Measurements from ENCODE around the gene MBLAC1. TPM values are rescaled to one million over a fixed set of nuclear protein-coding genes. Genes with fewer than 3 reads are reported as not detected.
"Not testable (repeated sequence)": the region's sequence is repeated elsewhere in the genome, so short reads cannot be mapped to it uniquely, and the experiment has no call there.

MBLAC1 gene
- total RNA-seq, 6 donors from 2014 or later = 1.0 to 11.4 (median 3.3) TPM

DNA sequence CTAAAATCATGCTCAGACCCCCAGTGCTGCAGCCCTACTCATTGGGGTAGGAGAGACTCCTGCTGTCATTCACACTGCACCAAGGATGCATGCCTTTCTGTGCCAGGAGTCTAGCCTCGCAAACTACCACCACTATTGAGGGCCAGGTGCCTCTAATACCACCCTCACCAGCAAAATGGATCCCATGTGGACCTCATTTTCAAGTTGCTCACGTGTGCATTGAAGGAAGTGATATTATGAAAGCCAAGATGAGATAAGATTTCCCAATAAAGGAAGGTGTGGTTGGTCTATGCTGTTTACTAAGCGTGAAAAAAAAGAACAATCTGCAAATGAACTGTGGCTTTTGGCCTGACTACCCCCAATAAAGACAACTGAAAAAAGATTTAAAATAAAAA is 14.8 kb downstream of the MBLAC1 start:
- WGBS, 2 donors = 43 to 62% methylated on average over 3 of the region's 3 CpGs
- H3K9me3 ChIP-seq = no peaks in the 10 kb centered on the region
- H3K4me3 ChIP-seq = no peak overlapping the region
- DNase-seq (no peak), ATAC-seq (ENCODE audit: low FRiP score in 2 of 2) (no peak)
- H3K27ac ChIP-seq = peak overlapping the region in 1 of 4 donors; percentile 43
- no peaks in the 10 kb centered on the region for H3K36me3 ChIP-seq
- no peaks in the 10 kb centered on the region for H3K27me3 ChIP-seq
- no peaks in the 10 kb centered on the region for H3K4me1 ChIP-seq
- no peak for TF ChIP-seq CTCF (IDR thresholded peaks at IDR 0.05)
- no peak for TF ChIP-seq POLR2A (IDR thresholded peaks at IDR 0.05)
- TF ChIP-seq POLR2AphosphoS5 (IDR thresholded peaks at IDR 0.05) = no peak
- TF ChIP-seq EP300 (IDR thresholded peaks at IDR 0.05) = no peak

DNA sequence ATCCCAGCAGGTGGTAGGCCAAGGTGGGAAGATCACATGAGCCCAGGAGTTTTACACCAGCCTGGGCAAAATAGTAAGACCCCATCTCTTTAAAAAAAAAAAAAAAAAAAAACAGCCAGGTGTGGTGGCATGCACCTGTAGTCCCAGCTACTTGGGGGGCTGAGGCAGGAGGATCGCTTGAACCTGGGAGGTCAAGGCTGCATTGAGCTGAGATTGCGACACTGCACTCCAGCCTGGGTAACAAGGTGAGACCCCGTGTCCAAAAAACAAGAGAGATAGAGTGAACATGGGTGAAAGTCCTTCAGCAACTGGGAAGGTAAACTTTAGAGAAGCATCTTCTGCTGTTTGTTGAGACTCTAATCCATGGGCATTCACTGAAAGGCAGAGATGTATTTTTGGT is 15.7 kb downstream of the MBLAC1 start:
- TF ChIP-seq CTCF (IDR thresholded peaks at IDR 0.05) (no peak), POLR2AphosphoS5 (IDR thresholded peaks at IDR 0.05) (no peak), EP300 (IDR thresholded peaks at IDR 0.05) (no peak), POLR2A (IDR thresholded peaks at IDR 0.05) (no peak)
- 86 to 88% methylated on average over 3 of the region's 3 CpGs for WGBS, 2 donors
- H3K27me3 ChIP-seq = no peaks in the 10 kb centered on the region
- H3K27ac ChIP-seq = no peak overlapping the region
- no peak overlapping the region for H3K4me3 ChIP-seq
- H3K9me3 ChIP-seq = no peaks in the 10 kb centered on the region
- H3K4me1 ChIP-seq = no peaks in the 10 kb centered on the region
- no peak for DNase-seq
- no peaks in the 10 kb centered on the region for H3K36me3 ChIP-seq
- no peak for ATAC-seq (ENCODE audit: low FRiP score in 2 of 2)

GRCh38 chr7:100146350-100146749 is 19.6 kb downstream of the MBLAC1 start:
- H3K9me3 ChIP-seq; H3K36me3 ChIP-seq; H3K27ac ChIP-seq; H3K4me3 ChIP-seq; H3K27me3 ChIP-seq; DNase-seq; ATAC-seq (ENCODE audit: low FRiP score in 2 of 2): not testable (repeated sequence)
- WGBS, 2 donors = 69 to 76% methylated on average over 4 of the region's 4 CpGs
- H3K4me1 ChIP-seq = peaks cover 10 to 29% (median 16%) of the 10 kb centered on the region in 4 donors

DNA sequence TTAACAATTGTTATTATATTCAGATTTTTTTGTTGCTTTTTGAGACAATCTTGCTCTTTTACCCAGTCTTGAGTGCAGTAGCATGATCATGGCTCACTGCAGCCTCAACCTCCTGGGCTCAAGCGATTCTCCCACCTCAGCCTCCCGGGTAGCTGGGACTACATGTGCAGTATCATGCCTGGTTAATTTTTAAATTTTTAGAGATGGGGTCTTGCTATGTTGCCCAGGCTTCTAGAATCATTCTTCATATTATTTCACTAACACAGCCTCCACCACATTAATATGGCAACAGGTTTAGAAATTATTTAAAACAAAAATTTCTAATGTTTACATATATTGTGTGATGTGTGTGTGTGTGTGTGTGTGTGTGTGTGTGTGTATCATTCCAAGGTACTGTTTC is 20.5 kb downstream of the MBLAC1 start:
- Histone ChIP-seq H3K27ac (no peak overlapping the region), H3K36me3 (no peaks in the 10 kb centered on the region), H3K4me1 (peaks cover 10 to 29% (median 21%) of the 10 kb centered on the region in 4 donors), H3K27me3 (no peaks in the 10 kb centered on the region), H3K4me3 (no peak overlapping the region), H3K9me3 (no peaks in the 10 kb centered on the region)
- ATAC-seq (ENCODE audit: low FRiP score in 2 of 2) (no peak), DNase-seq (no peak)
- WGBS, 2 donors = 93 to 98% methylated on average over 2 of the region's 2 CpGs
- no peak for TF ChIP-seq POLR2AphosphoS5 (IDR thresholded peaks at IDR 0.05)
- no peak for TF ChIP-seq POLR2A (IDR thresholded peaks at IDR 0.05)
- TF ChIP-seq CTCF (IDR thresholded peaks at IDR 0.05) = no peak
- no peak for TF ChIP-seq EP300 (IDR thresholded peaks at IDR 0.05)

- Histone ChIP-seq H3K27me3 (no peaks in the 10 kb centered on the region), H3K27ac (peak overlapping the region; percentile 40 to 99 (median 87)), H3K9me3 (no peaks in the 10 kb centered on the region), H3K4me3 (peak overlapping the region; percentile 31 to 97 (median 92)), H3K4me1 (peaks cover 14 to 29% (median 21%) of the 10 kb centered on the region in 4 donors), H3K36me3 (peaks cover 0 to 6% (median 3%) of the 10 kb centered on the region in 4 donors)
- 12 to 15% methylated on average over 14 of the region's 14 CpGs for WGBS, 2 donors
- TF ChIP-seq EP300 (IDR thresholded peaks at IDR 0.05) = no peak
- no peak for TF ChIP-seq POLR2A (IDR thresholded peaks at IDR 0.05)
- TF ChIP-seq CTCF (IDR thresholded peaks at IDR 0.05) = no peak
- TF ChIP-seq POLR2AphosphoS5 (IDR thresholded peaks at IDR 0.05) = no peak
- no peak for DNase-seq
- ATAC-seq (ENCODE audit: low FRiP score in 2 of 2) = no peak
Measured at GRCh38 chr7:100148225-100148558, 21.4 kb downstream of the MBLAC1 start.
